Adrenal gland (tissue), 5 donors: Measurements from ENCODE around the gene GRIK5.

Experiments
- POLR2A ChIP-seq, 2 donors: fragments of 450-650 bp; IDR thresholded peaks; one replicate each; pipeline ENCODE4 v1.6.1; 2017; ENCODE audit warnings: antibody characterized with exemption in 2 of 2, mild to moderate bottlenecking in 2 of 2, moderate library complexity in 1 of 2
- TF ChIP-seq, protein P1 (sequence below), 6 experiments: fragments of 450-650 bp in 4 of 6; fragments of 200-600 bp in 2 of 6; sonication (generic) in 1 of 6; IDR thresholded peaks; 1 replicate in 5 of 6; 2 replicates in 1 of 6; pipeline versions ENCODE4 v1.5.1 to v1.8.0; 2016 to 2021; ENCODE audit warnings: antibody characterized with exemption in 6 of 6, mild to moderate bottlenecking in 2 of 6, moderate library complexity in 1 of 6
- donor health status: DM: no; HTN: no; CAD: no.

DNA sequence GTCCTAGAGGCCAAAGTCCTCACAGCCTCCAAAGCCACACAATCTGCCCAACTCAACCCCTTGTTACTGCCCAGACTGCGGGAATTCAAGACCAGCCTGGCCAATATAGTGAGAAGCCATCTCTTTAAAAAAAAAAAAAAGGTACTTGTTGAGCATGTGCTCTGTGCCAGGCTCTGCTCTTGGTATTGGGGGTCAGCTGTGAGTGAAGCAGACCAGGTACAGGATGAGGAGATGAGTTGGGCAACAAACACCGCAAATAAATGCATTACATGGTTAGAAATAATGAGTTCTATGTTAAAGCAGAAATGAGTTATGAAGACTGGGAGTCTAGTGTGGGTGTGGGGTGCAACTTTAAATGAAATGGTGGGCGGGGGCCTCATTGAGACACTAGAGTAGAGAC lies 9.9 kb downstream of the GRIK5 start:
- TF ChIP-seq, protein P1, sequence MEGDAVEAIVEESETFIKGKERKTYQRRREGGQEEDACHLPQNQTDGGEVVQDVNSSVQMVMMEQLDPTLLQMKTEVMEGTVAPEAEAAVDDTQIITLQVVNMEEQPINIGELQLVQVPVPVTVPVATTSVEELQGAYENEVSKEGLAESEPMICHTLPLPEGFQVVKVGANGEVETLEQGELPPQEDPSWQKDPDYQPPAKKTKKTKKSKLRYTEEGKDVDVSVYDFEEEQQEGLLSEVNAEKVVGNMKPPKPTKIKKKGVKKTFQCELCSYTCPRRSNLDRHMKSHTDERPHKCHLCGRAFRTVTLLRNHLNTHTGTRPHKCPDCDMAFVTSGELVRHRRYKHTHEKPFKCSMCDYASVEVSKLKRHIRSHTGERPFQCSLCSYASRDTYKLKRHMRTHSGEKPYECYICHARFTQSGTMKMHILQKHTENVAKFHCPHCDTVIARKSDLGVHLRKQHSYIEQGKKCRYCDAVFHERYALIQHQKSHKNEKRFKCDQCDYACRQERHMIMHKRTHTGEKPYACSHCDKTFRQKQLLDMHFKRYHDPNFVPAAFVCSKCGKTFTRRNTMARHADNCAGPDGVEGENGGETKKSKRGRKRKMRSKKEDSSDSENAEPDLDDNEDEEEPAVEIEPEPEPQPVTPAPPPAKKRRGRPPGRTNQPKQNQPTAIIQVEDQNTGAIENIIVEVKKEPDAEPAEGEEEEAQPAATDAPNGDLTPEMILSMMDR (IDR thresholded peaks at IDR 0.05): no peak
- TF ChIP-seq POLR2A (IDR thresholded peaks at IDR 0.05): no peak
